CD4-positive, alpha-beta T cell treated with Interleukin-10 for 1 hour (primary cell): Measurements from ENCODE around the gene CTNNA1.
A peak's percentile ranks its signal among the peaks of the same experiment; 100 is the strongest.
"Not testable (repeated sequence)": the region's sequence is repeated elsewhere in the genome, so short reads cannot be mapped to it uniquely, and the experiment has no call there.

Source experiments
- DNase-seq: peaks from one replicate; pipeline ENCODE4 v3.0.0-alpha.2; 2020

CTNNA1 gene

DNA sequence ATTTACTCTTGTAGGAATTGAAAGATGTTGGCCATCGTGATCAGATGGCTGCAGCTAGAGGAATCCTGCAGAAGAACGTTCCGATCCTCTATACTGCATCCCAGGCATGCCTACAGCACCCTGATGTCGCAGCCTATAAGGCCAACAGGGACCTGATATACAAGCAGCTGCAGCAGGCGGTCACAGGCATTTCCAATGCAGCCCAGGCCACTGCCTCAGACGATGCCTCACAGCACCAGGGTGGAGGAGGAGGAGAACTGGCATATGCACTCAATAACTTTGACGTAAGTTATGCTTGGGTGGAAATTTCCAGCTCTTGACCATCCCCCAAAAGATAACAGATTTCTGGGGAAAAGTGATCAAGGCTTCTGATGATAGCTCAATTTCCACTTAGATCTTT lies 71.3 kb downstream of the CTNNA1 start:
- no peak for DNase-seq

DNA sequence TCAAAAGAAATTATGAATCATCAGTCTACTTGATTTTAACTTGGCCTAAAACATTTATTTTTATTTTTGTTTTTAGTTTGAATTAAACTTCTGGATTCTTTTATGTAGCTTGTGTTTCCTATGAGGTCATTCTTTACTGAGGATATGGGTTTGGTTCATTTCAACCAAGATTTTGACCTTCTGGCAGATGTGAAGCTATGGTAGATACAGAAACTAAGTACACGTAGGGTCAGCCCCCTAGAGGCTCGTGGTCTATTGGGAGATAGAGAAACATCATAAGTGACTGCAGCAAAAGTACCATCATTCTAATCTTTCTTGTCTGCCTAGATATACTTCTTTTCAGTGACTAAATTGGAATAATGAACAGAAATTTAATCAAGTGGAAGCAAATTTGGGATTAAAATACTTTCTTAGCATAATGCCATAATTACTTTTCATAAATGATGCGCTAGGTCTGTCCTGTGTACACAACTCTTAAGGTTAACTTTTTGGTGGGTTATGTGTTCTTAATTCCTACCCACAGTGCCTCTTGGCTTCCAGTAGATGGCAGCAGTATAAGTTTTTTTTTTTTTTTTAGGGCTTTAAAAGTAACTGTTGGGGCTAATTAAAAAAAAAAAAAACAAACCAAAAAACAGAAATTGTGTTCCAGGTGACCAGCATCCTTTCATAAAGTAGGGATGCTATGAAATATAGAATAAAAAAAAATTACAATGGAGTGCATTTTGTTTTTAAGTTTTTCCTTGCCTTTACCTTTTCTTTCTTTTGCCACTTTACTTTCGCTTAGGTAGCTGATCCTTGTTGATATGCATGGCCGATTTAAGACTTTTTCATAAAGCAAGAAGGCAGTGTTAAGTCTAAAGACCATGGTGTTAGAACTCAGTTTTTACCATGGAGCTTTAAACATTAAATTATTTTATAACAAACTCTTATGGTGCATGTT lies 72.0 kb downstream of the CTNNA1 start:
- peak; percentile 1 for DNase-seq

DNA sequence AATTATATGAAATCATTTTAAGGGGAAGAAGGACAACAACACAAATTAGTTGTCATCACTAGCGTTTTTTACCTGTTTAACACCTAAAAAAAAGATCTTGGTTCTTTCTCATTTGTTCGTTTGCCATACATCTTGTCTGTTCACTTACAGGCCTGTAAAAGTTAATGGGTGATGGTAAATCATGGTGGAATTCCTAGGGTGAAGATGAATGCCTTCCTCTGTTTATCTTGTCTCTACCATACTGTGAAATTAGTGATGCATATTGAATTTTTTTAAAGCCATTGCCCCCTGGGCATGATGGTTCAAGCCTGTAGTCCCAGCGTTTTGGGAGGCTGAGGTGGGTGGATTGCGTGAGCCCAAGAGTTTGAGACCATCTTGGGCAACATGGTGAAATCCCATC lies 75.3 kb downstream of the CTNNA1 start:
- no peak for DNase-seq

DNA sequence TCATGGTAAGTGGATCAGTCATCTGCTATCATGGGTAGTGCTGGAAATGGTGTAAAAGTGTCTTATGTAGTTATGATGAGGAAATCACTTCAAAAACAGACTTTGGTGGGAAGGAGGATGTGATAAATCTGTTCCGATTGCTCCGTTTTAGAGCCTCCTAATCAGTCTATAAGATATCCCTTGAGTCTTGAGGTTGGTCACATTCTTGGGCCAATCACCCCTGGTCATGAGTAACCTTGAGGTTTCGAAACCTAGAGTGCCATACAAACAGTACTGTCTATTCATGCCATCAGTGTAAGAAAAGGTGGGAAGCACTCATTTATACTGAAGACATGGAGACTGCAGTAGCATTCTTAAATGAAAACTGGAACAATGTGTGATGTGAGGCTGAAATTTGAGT lies 76.1 kb downstream of the CTNNA1 start:
- DNase-seq, result no peak

DNA sequence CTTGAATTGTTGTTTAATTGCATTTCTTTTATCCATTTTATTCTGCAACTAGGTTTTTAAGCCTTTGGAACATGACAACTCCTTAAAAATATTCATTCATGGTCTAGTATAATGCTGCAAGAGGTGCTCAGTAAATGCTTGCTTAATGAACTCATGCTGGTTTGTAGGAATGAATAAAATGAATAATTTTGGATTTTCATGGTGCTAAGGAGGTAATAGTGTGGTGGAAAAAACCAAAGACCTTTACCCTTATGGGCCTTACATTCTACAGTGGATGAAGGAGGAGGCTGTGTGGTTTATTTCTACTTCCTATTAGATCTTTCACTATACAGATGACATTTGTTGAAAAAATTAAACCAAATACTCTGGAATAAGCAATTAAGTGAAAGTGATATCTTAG lies 78.5 kb downstream of the CTNNA1 start:
- DNase-seq, result no peak

DNA sequence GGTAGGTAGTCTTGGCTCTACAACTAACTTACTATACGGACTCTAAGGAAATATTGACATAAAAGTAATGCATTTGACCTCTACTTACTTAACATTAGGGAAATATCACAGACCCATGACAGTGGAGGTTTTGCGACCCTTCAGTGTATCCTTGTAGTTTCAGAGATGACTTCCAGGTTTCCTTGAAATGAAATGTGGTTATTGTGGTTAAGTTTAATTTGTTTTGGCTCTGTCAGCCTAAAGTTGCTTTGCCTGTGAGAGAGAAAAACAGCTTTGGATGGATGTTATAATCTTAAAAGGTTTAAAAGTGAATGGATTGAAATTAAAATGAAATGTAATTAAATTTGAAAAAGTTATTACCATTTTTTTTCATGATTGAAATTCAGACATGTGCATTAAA lies 79.0 kb downstream of the CTNNA1 start:
- DNase-seq, result no peak

DNA sequence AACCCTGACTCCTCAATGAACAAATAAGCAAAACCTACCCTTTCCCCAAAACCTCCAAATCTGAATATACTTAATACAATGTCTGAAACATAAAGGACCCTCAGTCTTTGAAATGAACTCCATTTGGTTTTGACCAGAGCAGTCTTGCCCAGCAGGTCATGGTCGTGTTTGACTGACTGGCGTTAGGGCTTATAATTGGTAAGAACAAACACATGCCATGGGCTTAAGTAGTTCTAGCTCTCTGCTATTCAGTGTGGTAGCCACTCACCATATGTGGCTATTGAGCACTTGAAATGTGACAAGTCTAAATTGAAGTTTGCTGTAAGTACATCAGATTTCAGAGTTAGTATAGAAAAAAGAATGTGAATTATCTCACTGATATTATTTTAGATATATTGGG lies 79.9 kb downstream of the CTNNA1 start:
- DNase-seq, result no peak

DNA sequence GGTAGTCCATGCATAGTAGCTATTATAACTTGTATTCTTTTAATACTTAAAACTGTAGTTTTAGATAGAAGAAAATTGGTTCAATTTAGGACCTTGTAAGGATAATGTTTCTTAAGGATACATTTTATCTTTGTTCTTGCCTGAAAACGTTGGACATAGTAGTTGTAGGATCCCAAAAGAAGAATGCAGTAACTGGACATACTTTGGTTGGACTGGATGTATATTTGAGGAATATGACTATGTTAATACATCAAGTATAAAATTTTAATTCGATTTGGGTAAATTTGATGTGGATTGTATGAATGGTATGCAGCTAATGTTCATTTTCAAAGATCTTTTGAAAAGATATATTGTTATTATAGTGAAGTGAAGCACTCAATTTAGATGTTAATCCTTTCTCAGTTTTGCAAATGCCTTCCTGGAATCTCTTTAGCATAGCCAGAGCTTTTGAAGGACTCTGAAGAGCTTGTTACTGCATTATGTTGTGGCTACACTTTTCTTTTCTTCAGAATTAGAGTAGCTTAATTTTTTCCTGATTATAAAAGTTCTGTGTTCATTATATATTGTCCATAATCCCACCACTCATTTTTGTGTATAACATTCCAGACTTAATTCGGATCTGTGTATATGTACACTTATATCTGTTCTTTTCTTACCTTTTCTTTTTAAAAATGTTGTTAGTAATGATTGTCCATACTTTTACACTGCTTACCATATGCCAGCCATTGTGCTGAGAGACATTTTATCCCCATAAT lies 80.7 kb downstream of the CTNNA1 start:
- DNase-seq, result no peak

DNA sequence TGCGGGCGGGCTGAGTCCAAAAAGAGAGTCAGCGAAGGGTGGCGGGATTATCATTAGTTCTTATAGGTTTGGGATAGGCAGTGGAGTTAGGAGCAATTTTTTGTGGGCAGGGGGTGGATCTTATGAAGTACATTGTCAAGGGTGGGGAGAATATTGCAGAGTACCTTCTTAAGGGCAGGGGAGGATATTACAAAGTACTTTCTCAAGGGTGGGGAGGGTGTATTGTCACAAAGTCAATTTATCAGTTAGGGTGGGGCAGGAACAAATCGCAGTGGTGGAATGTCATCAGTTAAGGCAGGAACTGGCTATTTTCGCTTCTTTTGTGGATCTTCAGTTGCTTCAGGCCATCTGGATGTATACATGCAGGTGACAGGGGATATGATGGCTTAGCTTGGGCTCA lies 81.6 kb downstream of the CTNNA1 start:
- not testable (repeated sequence) for DNase-seq

DNA sequence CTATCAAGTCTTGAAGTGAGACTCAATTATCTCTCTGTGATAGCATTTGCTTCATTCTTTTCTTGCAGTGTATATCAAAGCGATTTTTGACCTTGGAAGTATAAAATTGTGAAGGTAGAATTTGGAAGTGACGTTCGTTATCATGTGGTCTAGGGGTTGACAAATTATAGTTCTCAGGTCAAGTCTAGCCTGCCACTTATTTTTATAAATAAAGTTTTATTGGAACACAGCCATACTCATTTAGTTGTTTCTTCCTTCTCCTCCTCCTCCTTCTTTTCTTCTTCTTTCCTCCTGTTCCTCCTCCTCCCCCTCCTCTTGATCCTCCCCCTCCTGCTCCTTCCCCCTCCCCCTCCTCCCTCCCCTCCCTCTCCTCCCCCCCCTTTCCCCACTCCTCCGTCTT lies 83.9 kb downstream of the CTNNA1 start:
- no peak for DNase-seq

DNA sequence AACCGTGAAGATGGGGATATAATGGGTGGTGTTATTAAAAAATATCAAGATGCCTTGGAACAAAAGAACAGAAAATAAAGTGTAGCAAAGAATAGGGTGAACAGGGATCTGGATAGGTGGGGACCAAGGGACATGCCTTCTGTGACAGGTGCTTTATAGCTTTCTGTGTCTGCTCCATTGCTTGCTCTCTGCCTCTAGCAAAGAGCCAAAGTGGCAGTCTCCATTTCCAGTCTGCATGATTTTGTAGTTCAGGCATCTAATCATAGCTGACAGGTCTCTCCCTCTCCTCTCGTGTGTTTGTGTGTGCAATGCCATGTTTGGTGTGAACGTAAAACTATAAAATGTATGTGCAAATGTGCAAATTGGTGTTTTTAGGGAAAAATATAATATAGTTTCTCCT lies 86.9 kb downstream of the CTNNA1 start:
- DNase-seq, result no peak

DNA sequence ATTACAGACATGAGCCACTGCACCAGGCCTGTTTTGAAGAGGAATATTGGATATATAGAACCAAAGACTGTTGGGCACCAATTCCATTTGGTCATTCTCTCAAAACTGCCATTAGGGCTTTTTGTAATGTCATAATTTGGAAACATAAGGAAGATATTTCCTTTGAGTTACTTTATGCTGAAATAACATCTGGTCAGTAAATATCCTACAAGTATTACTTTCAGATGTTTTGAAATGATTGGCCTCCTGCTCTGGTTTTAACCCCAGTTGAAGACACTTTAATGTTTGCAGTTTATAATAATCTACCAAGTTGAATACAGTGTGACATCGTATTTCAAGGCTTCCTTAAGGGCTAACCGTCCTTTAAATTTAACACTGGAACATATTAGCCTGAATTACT lies 88.3 kb downstream of the CTNNA1 start:
- no peak for DNase-seq

DNA sequence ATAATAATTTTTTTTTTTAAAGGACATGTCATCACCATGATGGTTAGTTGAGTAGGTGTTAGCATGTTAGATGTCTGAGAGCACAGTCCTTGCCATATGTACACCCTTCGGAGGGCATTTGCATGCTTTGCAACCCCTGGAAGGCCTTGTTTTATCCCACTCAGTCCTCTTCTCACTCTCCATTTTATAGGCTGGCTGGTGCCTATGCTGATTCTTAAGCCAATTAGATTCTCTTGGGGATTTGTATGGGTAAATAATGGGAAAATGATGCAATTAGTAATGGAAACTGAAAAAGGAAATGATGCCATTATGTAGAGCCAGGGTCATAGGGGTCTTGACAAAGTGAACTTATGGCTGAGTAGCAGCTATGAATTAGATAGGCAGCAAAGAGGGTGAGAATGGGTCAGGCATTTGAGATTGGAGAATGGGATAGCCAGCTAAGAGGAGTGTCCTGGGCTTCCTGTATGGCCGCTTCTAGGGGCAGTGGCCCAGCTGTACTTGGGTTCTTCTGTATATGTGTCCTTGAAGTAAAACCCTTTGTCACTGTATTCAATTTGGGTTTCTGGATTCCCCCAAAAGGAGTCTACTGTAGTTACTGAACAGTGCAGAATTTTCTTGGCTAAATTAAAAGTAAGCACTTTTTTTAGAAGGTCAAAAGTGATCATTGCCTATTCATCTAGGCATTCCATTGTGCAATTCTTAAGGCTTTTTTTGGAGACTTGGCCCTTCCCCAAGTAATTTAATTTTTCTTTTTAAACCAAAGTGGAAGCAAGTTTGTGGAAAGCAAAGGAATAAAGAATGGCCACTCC lies 90.3 kb downstream of the CTNNA1 start:
- no peak for DNase-seq

DNA sequence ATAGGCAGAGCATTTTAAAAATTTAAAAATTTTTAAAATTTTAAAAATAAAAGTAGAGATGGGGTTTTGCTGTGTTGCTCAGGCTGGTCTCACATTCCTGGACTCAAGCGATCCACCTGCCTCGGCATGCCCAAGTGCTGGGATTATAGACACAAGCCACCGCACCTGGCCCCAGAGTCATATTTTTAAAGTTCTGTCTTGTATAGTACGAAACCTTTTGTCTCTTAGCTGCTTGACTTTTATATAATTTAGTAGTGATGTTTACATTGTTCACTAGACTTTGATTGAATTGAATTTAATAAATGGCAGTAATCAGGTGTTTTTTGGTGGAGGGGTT lies 90.9 kb downstream of the CTNNA1 start:
- no peak for DNase-seq

DNA sequence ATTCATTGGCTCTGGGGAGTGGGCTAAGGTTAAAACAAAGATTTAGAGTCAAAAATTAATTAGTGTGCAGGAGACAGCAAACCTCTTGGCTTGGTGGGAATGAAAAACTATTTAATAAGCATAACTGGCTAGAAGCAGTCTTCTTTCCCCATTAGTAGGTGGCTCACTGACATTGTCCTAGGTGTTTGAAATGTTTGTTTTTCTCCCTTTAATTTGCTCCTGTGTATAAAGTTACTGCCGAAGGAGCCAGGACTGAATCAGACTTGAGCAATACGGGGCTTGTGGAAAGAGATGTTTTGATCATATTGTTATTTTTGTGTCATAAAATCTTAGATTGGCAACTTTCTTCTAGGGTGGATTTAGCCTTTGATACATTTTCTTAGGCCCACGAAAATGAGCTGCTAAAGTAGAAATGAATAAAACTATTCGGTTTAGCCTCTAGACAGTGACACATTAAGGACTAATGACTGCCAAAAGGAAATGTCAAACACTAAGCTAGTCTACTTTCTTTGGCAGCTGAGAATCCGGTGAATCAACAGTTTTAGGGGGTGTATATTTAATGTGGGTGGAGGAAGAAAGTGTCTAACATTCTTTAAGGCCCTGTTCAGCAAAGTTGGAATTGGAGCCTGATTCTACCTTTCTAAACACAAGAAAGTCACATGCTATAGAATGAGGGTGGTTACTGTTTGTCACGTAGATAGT lies 91.7 kb downstream of the CTNNA1 start:
- no peak for DNase-seq

DNA sequence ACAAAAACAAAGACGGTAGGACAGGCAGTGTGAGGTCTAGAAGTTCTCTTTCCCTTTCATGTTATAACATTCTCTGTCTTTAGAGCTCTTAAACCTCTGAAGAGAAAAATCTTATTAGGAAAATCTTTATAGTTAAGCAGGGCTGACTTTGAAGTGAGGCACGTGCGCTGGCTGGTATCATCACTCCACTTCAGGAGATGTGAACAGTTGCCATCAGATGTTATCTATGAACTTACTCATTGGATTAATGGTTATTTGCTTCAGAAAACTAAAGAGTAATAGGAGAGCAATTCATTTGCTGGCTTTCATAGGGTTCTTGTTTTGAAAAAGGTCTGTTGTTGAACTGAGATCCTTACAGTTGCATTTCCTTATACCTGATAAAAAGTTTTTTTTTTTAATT lies 96.2 kb downstream of the CTNNA1 start:
- no peak for DNase-seq

DNA sequence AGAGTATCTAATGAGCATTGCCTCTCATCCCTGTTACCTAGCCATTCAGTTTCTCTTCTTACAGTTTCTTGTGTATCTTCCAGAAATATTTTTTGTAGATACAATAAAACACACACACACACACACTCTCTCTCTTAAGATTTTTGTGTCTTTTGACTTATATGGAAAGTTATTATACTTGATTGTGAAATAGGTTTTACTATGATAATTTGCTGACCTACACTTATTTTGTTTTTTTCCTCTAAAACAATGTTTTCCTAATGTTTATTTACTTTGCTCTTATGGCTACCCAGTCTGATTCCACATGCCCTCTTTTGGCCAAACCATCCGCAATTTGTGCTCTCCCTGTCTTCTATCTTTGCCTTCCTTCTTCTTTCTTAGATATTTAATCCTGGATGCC lies 96.7 kb downstream of the CTNNA1 start:
- no peak for DNase-seq

DNA sequence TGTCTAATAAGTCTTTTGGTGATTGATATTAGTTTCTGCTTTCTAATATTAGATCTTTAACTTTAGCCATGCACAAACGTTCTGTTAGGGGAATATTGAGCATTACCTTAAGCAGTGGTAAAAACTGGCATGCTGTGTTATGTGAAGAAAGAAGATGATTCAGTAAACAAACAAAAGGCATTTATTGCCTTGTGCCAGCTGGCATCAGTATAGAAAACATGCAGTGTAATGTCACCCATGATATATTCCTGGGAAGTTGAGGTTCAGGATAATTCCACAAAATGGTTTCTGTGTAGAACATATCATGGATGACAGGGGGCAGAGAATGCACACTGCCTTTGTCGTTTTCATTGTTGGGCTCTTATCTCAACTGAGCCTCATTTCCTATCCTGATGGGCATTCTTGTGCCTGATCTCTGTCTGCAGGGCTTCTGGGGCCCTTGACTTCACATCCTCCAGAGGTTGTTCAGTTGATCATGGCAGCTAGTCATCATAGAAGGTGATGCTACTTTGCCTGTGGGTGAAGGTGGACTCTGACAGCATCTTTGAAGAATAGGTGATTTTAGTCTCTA lies 97.7 kb downstream of the CTNNA1 start:
- no peak for DNase-seq

DNA sequence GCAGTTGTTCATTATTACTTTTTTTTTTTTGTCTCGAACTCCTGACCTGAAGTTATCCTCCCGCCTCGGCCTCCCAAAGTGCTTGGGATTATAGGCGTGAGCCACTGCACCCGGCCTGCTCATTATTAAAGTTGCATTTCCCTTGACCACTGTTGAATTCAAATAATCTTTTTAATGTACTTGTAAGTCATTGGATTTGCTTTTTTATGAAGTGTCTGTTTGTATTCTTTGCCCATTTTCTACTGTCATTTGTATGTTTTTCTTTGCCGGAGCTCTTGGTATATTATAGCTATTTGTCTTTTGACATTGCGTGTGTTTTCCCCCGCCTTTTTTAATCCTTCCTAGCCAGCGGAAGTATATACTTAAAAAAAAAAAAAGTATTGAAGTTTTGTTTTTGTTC lies 99.9 kb downstream of the CTNNA1 start:
- DNase-seq, result no peak

DNA sequence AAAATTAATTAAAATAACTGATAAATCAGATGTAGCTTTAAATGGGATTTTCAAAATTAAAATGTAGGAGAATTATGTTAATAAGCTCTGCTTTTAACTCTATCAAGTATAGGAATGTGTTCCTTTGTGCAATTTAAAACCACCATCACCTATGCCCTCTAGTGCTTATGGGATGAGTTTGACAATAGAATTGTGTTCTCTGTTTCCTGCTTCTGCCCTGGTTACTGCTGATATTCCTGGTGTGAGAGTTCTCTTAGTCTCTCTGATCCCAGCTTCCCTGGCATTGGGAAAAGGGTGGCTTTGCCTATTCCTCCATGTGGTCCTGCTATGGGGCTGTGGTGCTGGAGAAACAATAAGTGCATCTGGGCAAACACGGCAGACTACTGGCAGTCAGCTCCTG lies 113.8 kb downstream of the CTNNA1 start:
- no peak for DNase-seq

DNA sequence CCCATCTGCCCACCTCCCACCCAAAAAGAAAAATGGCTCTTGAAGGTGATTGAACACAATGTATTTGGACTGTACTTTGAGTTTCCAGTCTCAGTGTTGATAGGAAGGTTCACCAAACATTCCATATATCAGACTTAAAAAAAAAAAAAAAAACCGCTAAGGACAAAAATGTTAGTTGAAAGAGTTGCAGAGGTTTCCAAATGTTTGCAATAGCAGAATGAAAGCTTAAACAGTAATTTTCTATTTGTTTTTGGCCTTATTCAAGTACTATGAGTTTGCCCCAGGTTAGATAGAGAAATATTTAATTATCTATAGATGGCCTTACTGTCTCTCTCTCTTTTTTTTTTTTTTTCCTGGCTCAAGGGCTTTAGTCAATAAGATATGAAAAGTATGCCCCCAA lies 115.8 kb downstream of the CTNNA1 start:
- no peak for DNase-seq

DNA sequence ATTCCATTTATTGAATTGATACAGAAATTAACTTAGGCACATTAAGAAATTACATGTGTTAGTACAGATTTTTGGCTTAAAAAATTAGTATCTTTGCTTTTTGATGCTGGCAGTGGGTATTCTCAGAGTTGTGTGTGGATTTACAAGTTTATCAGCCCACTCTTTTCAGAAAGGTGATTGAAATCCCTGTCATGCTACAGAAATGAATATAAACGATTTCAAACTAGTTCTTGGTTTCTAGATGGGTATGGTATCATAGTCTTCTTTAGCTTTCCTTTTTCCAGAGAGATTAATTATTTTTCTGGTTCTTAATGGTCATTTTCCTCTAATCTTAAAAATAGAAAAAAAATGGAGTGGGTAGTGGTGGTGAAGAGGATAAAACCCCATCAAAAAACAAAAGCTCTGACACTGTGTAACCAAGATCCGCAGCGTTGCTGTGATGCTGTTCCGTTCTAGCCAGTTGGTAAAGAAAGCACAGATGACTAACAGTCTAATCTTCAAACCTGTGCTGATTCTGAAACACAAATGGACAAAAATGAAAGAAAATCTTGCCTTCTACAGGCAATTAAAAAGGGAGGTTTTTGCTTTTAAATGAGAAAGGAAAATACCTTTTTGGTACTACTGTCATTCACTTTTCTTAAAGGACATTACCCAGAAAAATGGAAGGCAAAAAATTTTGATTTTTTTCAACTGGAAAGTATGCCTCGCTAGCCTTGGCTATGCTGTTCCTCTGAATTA lies 116.7 kb downstream of the CTNNA1 start:
- DNase-seq, result no peak
